ENCODE measurements around the gene XRCC1. TPM values are rescaled to one million over a fixed set of nuclear protein-coding genes. Genes with fewer than 3 reads are reported as not detected.

XRCC1 gene
- total and polyA plus RNA-seq, 9 of the 15 experiments (the other 6 are each of a cell fraction or from before 2014, with no cell fraction given) = 1.5 to 36.9 (median 24.9) TPM

- TF ChIP-seq ZNF175 (CRISPR knock-in tag; IDR thresholded peaks at IDR 0.05; ENCODE audit: low read depth) (no peak), ZKSCAN1 (IDR thresholded peaks at IDR 0.05; ENCODE audit: low read depth, low read length) (no peak), MIER1 (IDR thresholded peaks at IDR 0.05; ENCODE audit: low read depth) (no peak), ILK (tag; IDR thresholded peaks at IDR 0.05; ENCODE audit: borderline replicate concordance, low read depth) (no peak), SOX6 (IDR thresholded peaks at IDR 0.05) (peak; percentile 46; the same call in 1 of the 2 replicates), EP400 (IDR thresholded peaks at IDR 0.05) (no peak), FOXP1 (CRISPR knock-in tag; IDR thresholded peaks at IDR 0.05) (peak; percentile 27; the same call in 1 of the 2 replicates), CEBPB (tag; IDR thresholded peaks at IDR 0.05) (no peak), ETS1 (conservative IDR thresholded peaks at IDR 0.05; ENCODE audit: control insufficient read depth, low read depth, low read length) (0 out of 2 replicates have a peak, but pooled peaks have one; percentile 20), E2F1 (CRISPR knock-in tag; IDR thresholded peaks at IDR 0.05) (no peak; the same call in 1 of the 2 replicates), ZNF124 (CRISPR knock-in tag; IDR thresholded peaks at IDR 0.05) (no peak), TFAP4 (CRISPR knock-in tag; IDR thresholded peaks at IDR 0.05; ENCODE audit: borderline replicate concordance) (no peak), ILF3 (IDR thresholded peaks at IDR 0.05; ENCODE audit: borderline replicate concordance) (no peak), ZFPM2 (CRISPR knock-in tag; IDR thresholded peaks at IDR 0.05) (no peak), SIN3A (IDR thresholded peaks at IDR 0.05; ENCODE audit: borderline replicate concordance in 2 of 2, control insufficient read depth in 1 of 2, low read depth in 2 of 2, low read length in 2 of 2) (no peak), BRF1 (IDR thresholded peaks at IDR 0.05; ENCODE audit: borderline replicate concordance, extremely low read depth, insufficient read length) (no peak), CTCF (IDR thresholded peaks at IDR 0.05 in 2 of 3, conservative IDR thresholded peaks at IDR 0.05 in 1 of 3; ENCODE audit: insufficient read depth in 2 of 3, low read depth in 1 of 3, low read length in 3 of 3) (no peak), RB1 (IDR thresholded peaks at IDR 0.05; ENCODE audit: low read depth) (peak; percentile 90), ZNF583 (CRISPR knock-in tag; IDR thresholded peaks at IDR 0.05) (no peak), KAT2B (IDR thresholded peaks at IDR 0.05; ENCODE audit: low read depth, low read length) (no peak), ELF1 (tag; IDR thresholded peaks at IDR 0.05) (no peak)
These were observed 42.3 kb downstream of the XRCC1 start, which contains the start of gene ZNF575 (continued) for GRCh38 chr19:43532962-43533545.
